ENCODE measurements around the gene PIP4K2A. TPM values are rescaled to one million over a fixed set of nuclear protein-coding genes. Genes with fewer than 3 reads are reported as not detected.

PIP4K2A gene
- total and polyA plus RNA-seq, 2 of the 8 experiments (the other 6 are each of a cell fraction or from before 2014, with no cell fraction given): 19.0 to 60.9 TPM

- TF ChIP-seq CTCF (IDR thresholded peaks at IDR 0.05; ENCODE audit: control extremely low read depth in 1 of 3, insufficient read depth in 1 of 3, low read depth in 1 of 3, low read length in 3 of 3): no peak
- TF ChIP-seq HDAC2 (IDR thresholded peaks at IDR 0.05; ENCODE audit: borderline replicate concordance in 1 of 2, low read depth in 2 of 2, low read length in 2 of 2): no peak
- TF ChIP-seq POU5F1 (IDR thresholded peaks at IDR 0.05; ENCODE audit: low read depth, low read length): no peak
Measured at GRCh38 chr10:22604344-22605126, 109.8 kb downstream of the PIP4K2A start (continued).

Measured in H1 (cell line).